Right kidney (tissue), 9 donors: ENCODE results near the gene CDCP1.

ENCODE experiments used
- DNase-seq: peaks from one replicate; pipeline ENCODE4 v3.0.0-alpha.2; 2016
- long read RNA-seq, 8 donors: transcript quantifications; one replicate each; lab custom pipeline, GENCODE V29; 2026

The CDCP1 gene
- long read RNA-seq, donor 1, result 0 reads
- long read RNA-seq, donor 2, result 0 reads
- long read RNA-seq, donor 3, result 0 reads
- long read RNA-seq, donor 4, result 0 reads
- long read RNA-seq, donor 5, result 0 reads
- long read RNA-seq, donor 6, result 0 reads
- long read RNA-seq, donor 7, result 0 reads
- long read RNA-seq, donor 8, result 0 reads

GRCh38 chr3:45145681-45146614 is at the start of gene CDCP1:
Gene CDCP1 (minus strand): TSS chr3:45146378. CDS start chr3:45146287, 91 bp downstream.
- peak; percentile 64 for DNase-seq

- DNase-seq, result no peak
Observed at GRCh38 chr3:45194791-45195190, 48.6 kb upstream of the CDCP1 start.

- DNase-seq, result no peak
Observed at GRCh38 chr3:45191924-45192417, 45.8 kb upstream of the CDCP1 start.

GRCh38 chr3:45191424-45191823 is 45.2 kb upstream of the CDCP1 start:
- DNase-seq, result no peak

- DNase-seq, result no peak
Observed at GRCh38 chr3:45188719-45189659, 42.8 kb upstream of the CDCP1 start.

- no peak for DNase-seq
Observed at GRCh38 chr3:45187694-45188141, 41.5 kb upstream of the CDCP1 start.

GRCh38 chr3:45186871-45187270 is 40.7 kb upstream of the CDCP1 start:
- DNase-seq, result no peak

- DNase-seq, result no peak
Observed at GRCh38 chr3:45185461-45185860, 39.3 kb upstream of the CDCP1 start.

- DNase-seq, result no peak
Observed at GRCh38 chr3:45185052-45185451, 38.9 kb upstream of the CDCP1 start.

GRCh38 chr3:45183872-45184262 is 37.7 kb upstream of the CDCP1 start:
- no peak for DNase-seq

GRCh38 chr3:45182915-45183871 is 37.0 kb upstream of the CDCP1 start:
- DNase-seq, result no peak

GRCh38 chr3:45181496-45181895 is 35.3 kb upstream of the CDCP1 start:
- no peak for DNase-seq

- DNase-seq, result no peak
Observed at GRCh38 chr3:45180899-45181298, 34.7 kb upstream of the CDCP1 start.

GRCh38 chr3:45180051-45180450 is 33.9 kb upstream of the CDCP1 start:
- DNase-seq, result no peak

- no peak for DNase-seq
Observed at GRCh38 chr3:45179163-45179562, 33.0 kb upstream of the CDCP1 start.

GRCh38 chr3:45178183-45179023 is 32.2 kb upstream of the CDCP1 start:
- DNase-seq, result no peak

- no peak for DNase-seq
Observed at GRCh38 chr3:45176912-45177311, 30.7 kb upstream of the CDCP1 start.

GRCh38 chr3:45174234-45174633 is 28.1 kb upstream of the CDCP1 start:
- DNase-seq, result no peak

GRCh38 chr3:45173776-45174175 is 27.6 kb upstream of the CDCP1 start:
- no peak for DNase-seq

- no peak for DNase-seq
Observed at GRCh38 chr3:45171283-45171682, 25.1 kb upstream of the CDCP1 start.
